B cell (primary cell): ENCODE results near the gene NUDT6. TPM values are rescaled to one million over a fixed set of nuclear protein-coding genes. Genes with fewer than 3 reads are reported as not detected.

Source experiments
- ATAC-seq: fragments of 200-7000 bp; cut with Tn5 transposase; one replicate; pipeline ENCODE4 v1.10.0; 2021; ENCODE audit warnings: low read depth, mild to moderate bottlenecking, moderate number of reproducible peaks, moderate library complexity
- CTCF ChIA-PET: fragments of 350-600 bp; sonication (Branson Sonifier 250); formaldehyde crosslinking; loops from one replicate; lab custom pipeline; 2021; ENCODE audit warnings: antibody characterized with exemption, inconsistent platforms; lab: Charles Lee
- POLR2A ChIA-PET: fragments of 350-600 bp; sonication (Branson Sonifier 250); formaldehyde crosslinking; loops from one replicate; lab custom pipeline; 2021; ENCODE audit warnings: antibody characterized with exemption; lab: Charles Lee
- DNase-seq: peaks from one replicate; pipeline ENCODE4 v3.0.0; 2013
- H2AFZ ChIP-seq: 2 replicates; pipeline ENCODE4 v1.6.1; 2012; ENCODE audit warnings: mild to moderate bottlenecking, low read depth, low read length; ENCODE audit not compliant: insufficient read depth, poor library complexity, severe bottlenecking
- H3K27ac ChIP-seq, 2 donors: 1 replicate in 1 of 2; 2 replicates in 1 of 2; pipeline ENCODE4 v1.5.1; 2012 to 2013; ENCODE audit warnings: low read length in 2 of 2, mild to moderate bottlenecking in 2 of 2, moderate library complexity in 1 of 2
- H3K27me3 ChIP-seq, 4 experiments: fragments of 200-600 bp in 1 of 4; sonication (generic) in 1 of 4; replicated peaks in 1 of 4; 1 replicate in 2 of 4; 2 replicates in 2 of 4; pipeline versions ENCODE4 v1.6.1 to v1.7.0; 2013 to 2016; ENCODE audit warnings: low read length in 3 of 4, mild to moderate bottlenecking in 2 of 4, mixed read lengths in 1 of 4, moderate library complexity in 1 of 4; ENCODE audit not compliant: insufficient read depth in 4 of 4, control insufficient read depth in 3 of 4; ENCODE audit errors: control extremely low read depth in 1 of 4
- H3K36me3 ChIP-seq, 2 experiments: replicated peaks in 1 of 2; 1 replicate in 1 of 2; 2 replicates in 1 of 2; pipeline versions ENCODE4 v1.6.1 to v1.7.1; 2013; ENCODE audit warnings: low read length in 1 of 2; ENCODE audit not compliant: insufficient read depth in 2 of 2, control insufficient read depth in 1 of 2; ENCODE audit errors: control extremely low read depth in 1 of 2, extremely low read depth in 1 of 2
- H3K4me1 ChIP-seq, 2 donors: fragments of 200-600 bp in 1 of 2; sonication (generic) in 1 of 2; 1 replicate in 1 of 2; 2 replicates in 1 of 2; pipeline versions ENCODE4 v1.5.1 to v1.6.1; 2013 to 2017; ENCODE audit warnings: low read length in 2 of 2; ENCODE audit not compliant: control insufficient read depth in 2 of 2, insufficient read depth in 2 of 2
- H3K4me2 ChIP-seq: replicated peaks from 2 replicates; pipeline ENCODE3; 2012; ENCODE audit warnings: mild to moderate bottlenecking, low read depth, low read length; ENCODE audit not compliant: poor library complexity, severe bottlenecking
- H3K4me3 ChIP-seq, 5 experiments: fragments of 200-600 bp in 1 of 5; sonication (generic) in 1 of 5; 1 replicate in 3 of 5; 2 replicates in 2 of 5; pipeline versions ENCODE4 v1.5.1 to v1.7.0; 2011 to 2016; ENCODE audit warnings: low read length in 4 of 5, mild to moderate bottlenecking in 4 of 5, low read depth in 2 of 5, control low read depth in 1 of 5, moderate library complexity in 1 of 5; ENCODE audit not compliant: insufficient read depth in 1 of 5; ENCODE audit errors: control extremely low read depth in 1 of 5, extremely low read depth in 1 of 5
- H3K79me2 ChIP-seq: fragments of 200-600 bp; sonication (generic); one replicate; pipeline ENCODE4 v1.6.0; 2016; ENCODE audit warnings: low read length; ENCODE audit not compliant: control insufficient read depth, insufficient read depth
- H3K9ac ChIP-seq: fragments of 200-600 bp; sonication (generic); 2 replicates; pipeline ENCODE4 v1.6.1; 2017; ENCODE audit warnings: mild to moderate bottlenecking, low read length, moderate library complexity
- H3K9me3 ChIP-seq, 3 donors: one replicate each; pipeline versions ENCODE4 v1.6.1 to v1.7.1; 2013; ENCODE audit warnings: low read length in 2 of 3; ENCODE audit not compliant: control insufficient read depth in 2 of 3, insufficient read depth in 1 of 3; ENCODE audit errors: control extremely low read depth in 1 of 3
- H4K20me1 ChIP-seq: 2 replicates; pipeline ENCODE4 v1.6.0; 2012; ENCODE audit warnings: mild to moderate bottlenecking, low read length; ENCODE audit not compliant: insufficient read depth, control insufficient read depth, poor library complexity, severe bottlenecking
- H3K27ac Mint-ChIP-seq: one replicate; pipeline ENCODE4 v1.8.0; 2021; ENCODE audit warnings: mixed read lengths
- H3K27me3 Mint-ChIP-seq: one replicate; pipeline ENCODE4 v1.8.0; 2021; ENCODE audit warnings: mixed read lengths
- H3K4me1 Mint-ChIP-seq: one replicate; pipeline ENCODE4 v1.8.0; 2021; ENCODE audit warnings: mixed read lengths
- H3K4me3 Mint-ChIP-seq: one replicate; pipeline ENCODE4 v1.8.0; 2021; ENCODE audit warnings: mixed read lengths
- H3K9me3 Mint-ChIP-seq: one replicate; pipeline ENCODE4 v1.8.0; 2022; ENCODE audit warnings: mixed read lengths; ENCODE audit not compliant: insufficient read depth
- CTCF ChIP-seq: fragments of 200-600 bp; IDR thresholded peaks from one replicate; pipeline ENCODE4 v1.8.0; 2022; ENCODE audit warnings: antibody characterized with exemption, mild to moderate bottlenecking
- EZH2 ChIP-seq: IDR thresholded peaks from 2 replicates; pipeline ENCODE4 v1.6.1; 2012; ENCODE audit warnings: borderline replicate concordance, low read depth, mild to moderate bottlenecking, moderate library complexity, low read length; ENCODE audit not compliant: insufficient read depth, poor library complexity, severe bottlenecking
- WGBS: methylation state at CpG from one replicate; pipeline ENCODE4 v1.1.5; 2013; ENCODE audit warnings: missing lambda C conversion rate; ENCODE audit not compliant: insufficient coverage; 5-methylcytosine and 5-hydroxymethylcytosine counted together
- intact Hi-C: fragments of 100-400 bp; cut with micrococcal nuclease; formaldehyde crosslinking; loops from one replicate; pipeline ENCODE4 v1.10.0; 2022
- polyA plus RNA-seq: library from polyadenylated mRNA; depleted of rRNA; stranded (reverse); fragments of >200 nt; gene quantifications from 2 replicates; pipeline ENCODE4 v1.2.3, GENCODE V29; 2012
- total RNA-seq, 2 donors: library from RNA; stranded (reverse); fragments of 120-200 nt in 1 of 2; gene quantifications; 1 replicate in 1 of 2; 2 replicates in 1 of 2; pipeline versions ENCODE4 v1.2.3 to v1.2.4, GENCODE V29; 2013 to 2022

The NUDT6 gene
- total and polyA plus RNA-seq, 2 donors (not counting 1 experiment from before 2014, with no cell fraction given): 2.4 to 3.4 TPM

- Mint-ChIP-seq H3K4me1 (no peaks in the 10 kb centered on the region), H3K27me3 (no peaks in the 10 kb centered on the region), H3K27ac (no peak overlapping the region), H3K4me3 (no peak overlapping the region), H3K9me3 (no peaks in the 10 kb centered on the region)
- Histone ChIP-seq H3K79me2 (no peaks in the 10 kb centered on the region), H3K9me3 (no peaks in the 10 kb centered on the region), H3K27me3 (no peaks in the 10 kb centered on the region), H3K4me2 (no peak overlapping the region), H4K20me1 (no peaks in the 10 kb centered on the region), H3K27ac (no peak overlapping the region), H3K4me1 (no peaks in the 10 kb centered on the region), H2AFZ (no peak overlapping the region), H3K4me3 (no peak overlapping the region), H3K36me3 (no peaks in the 10 kb centered on the region), H3K9ac (no peak overlapping the region)
- ATAC-seq (no peak), DNase-seq (no peak)
- TF ChIP-seq EZH2 (no peak), CTCF (no peak)
- WGBS: no CpG with 5 or more reads among the region's 3 CpGs
- POLR2A ChIA-PET: no interaction called here
- intact Hi-C loops: no loop called here
- CTCF ChIA-PET: no interaction called here
Measured at GRCh38 chr4:122900314-122900713, 22.1 kb downstream of the NUDT6 start.

- Histone ChIP-seq H3K27ac (no peak overlapping the region), H3K9me3 (no peaks in the 10 kb centered on the region), H2AFZ (no peak overlapping the region), H3K4me2 (no peak overlapping the region), H3K79me2 (no peaks in the 10 kb centered on the region), H3K36me3 (no peaks in the 10 kb centered on the region), H3K27me3 (no peaks in the 10 kb centered on the region), H3K4me3 (no peak overlapping the region), H3K4me1 (no peaks in the 10 kb centered on the region), H3K9ac (no peak overlapping the region), H4K20me1 (no peaks in the 10 kb centered on the region)
- Mint-ChIP-seq H3K9me3 (no peaks in the 10 kb centered on the region), H3K27me3 (no peaks in the 10 kb centered on the region), H3K27ac (no peak overlapping the region), H3K4me3 (no peak overlapping the region), H3K4me1 (no peaks in the 10 kb centered on the region)
- 98% methylated on average over 3 of the region's 7 CpGs for WGBS
- CTCF ChIA-PET: interaction anchor here (1.9 kb wide), 1 partner anchor 15 kb away, joined by 4 read pairs; no protein-coding TSS in a partner anchor
- ATAC-seq (no peak), DNase-seq (no peak)
- intact Hi-C loops: no loop called here
- POLR2A ChIA-PET: no interaction called here
- TF ChIP-seq EZH2: no peak
- no peak for TF ChIP-seq CTCF
Measured at GRCh38 chr4:122899682-122900081, 22.7 kb downstream of the NUDT6 start.
